IMR-90 (cell line): ENCODE measurements around the gene WWC1. TPM values are rescaled to one million over a fixed set of nuclear protein-coding genes. Genes with fewer than 3 reads are reported as not detected.

Source experiments
- ATAC-seq: fragments of 200-7000 bp; cut with Tn5 transposase; 2 replicates; pipeline ENCODE4 v1.9.1; 2020; ENCODE audit warnings: low read depth, mild to moderate bottlenecking, moderate library complexity
- BruUV-seq: library from RNA; stranded (reverse); fragments of 400-500 nt; replicated peaks from 2 replicates; lab custom pipeline; 2021; lab: Mats Ljungman, UMichigan
- CTCF ChIA-PET: fragments of 300-600 bp; formaldehyde crosslinking; extraction: SDS; loops from one replicate; lab custom pipeline; 2021; ENCODE audit warnings: antibody characterized with exemption; lab: Yijun Ruan, JAX
- POLR2A ChIA-PET: fragments of 300-600 bp; sonication (Branson Sonifier 250); formaldehyde crosslinking; loops from one replicate; lab custom pipeline; 2022; ENCODE audit warnings: antibody characterized with exemption; ENCODE audit not compliant: unreplicated experiment; lab: Charles Lee
- DNase-seq: peaks from one replicate; pipeline ENCODE4 v3.0.0; 2013
- H2AFZ ChIP-seq: replicated peaks from 2 replicates; pipeline ENCODE3; 2013; ENCODE audit warnings: low read length, mild to moderate bottlenecking; ENCODE audit not compliant: poor library complexity
- H2AK5ac ChIP-seq: 2 replicates; pipeline ENCODE4 v1.6.1; 2013; ENCODE audit warnings: low read depth, low read length, inconsistent platforms
- H2AK9ac ChIP-seq: replicated peaks from 2 replicates; pipeline ENCODE3; 2013; ENCODE audit warnings: mild to moderate bottlenecking, low read depth, low read length, moderate library complexity; ENCODE audit not compliant: poor library complexity
- H2BK120ac ChIP-seq: 2 replicates; pipeline ENCODE4 v1.6.1; 2013; ENCODE audit warnings: low read depth, low read length, inconsistent platforms
- H2BK15ac ChIP-seq: 3 replicates; pipeline ENCODE4 v1.6.1; 2013; ENCODE audit warnings: low read depth, low read length, inconsistent platforms
- H2BK20ac ChIP-seq: 2 replicates; pipeline ENCODE4 v1.6.1; 2013; ENCODE audit warnings: low read depth, mild to moderate bottlenecking, inconsistent platforms, low read length, moderate library complexity
- H2BK5ac ChIP-seq: 2 replicates; pipeline ENCODE4 v1.6.1; 2013; ENCODE audit warnings: mild to moderate bottlenecking, low read depth, low read length, inconsistent platforms; ENCODE audit not compliant: poor library complexity, severe bottlenecking
- H3K14ac ChIP-seq: replicated peaks from 2 replicates; pipeline ENCODE4 v1.6.1; 2013; ENCODE audit warnings: low read depth, low read length, inconsistent platforms
- H3K18ac ChIP-seq: 2 replicates; pipeline ENCODE4 v1.6.1; 2013; ENCODE audit warnings: low read depth, low read length, control low read depth
- H3K23ac ChIP-seq: 2 replicates; pipeline ENCODE4 v1.6.1; 2013; ENCODE audit warnings: low read depth, low read length, inconsistent platforms
- H3K27ac ChIP-seq: 2 replicates; pipeline ENCODE4 v1.5.1; 2013; ENCODE audit warnings: mild to moderate bottlenecking, control low read depth, low read length; ENCODE audit not compliant: insufficient read depth
- H3K27me3 ChIP-seq: 2 replicates; pipeline ENCODE4 v1.6.1; 2013; ENCODE audit warnings: low read length; ENCODE audit not compliant: control insufficient read depth, insufficient read depth
- H3K36me3 ChIP-seq: 2 replicates; pipeline ENCODE4 v1.6.1; 2013; ENCODE audit warnings: low read length, mixed read lengths; ENCODE audit not compliant: control insufficient read depth, insufficient read depth
- H3K4ac ChIP-seq: 2 replicates; pipeline ENCODE4 v1.6.1; 2013; ENCODE audit warnings: low read depth, low read length, inconsistent platforms
- H3K4me1 ChIP-seq: 2 replicates; pipeline ENCODE4 v1.6.1; 2013; ENCODE audit warnings: low read length, mixed read lengths; ENCODE audit not compliant: control insufficient read depth, insufficient read depth
- H3K4me2 ChIP-seq: 2 replicates; pipeline ENCODE4 v1.6.1; 2013; ENCODE audit warnings: low read depth, mild to moderate bottlenecking, control low read depth, low read length, moderate library complexity
- H3K4me3 ChIP-seq: 2 replicates; pipeline ENCODE4 v1.5.1; 2013; ENCODE audit warnings: low read depth, mild to moderate bottlenecking, control low read depth, low read length, moderate library complexity; ENCODE audit not compliant: insufficient read depth
- H3K56ac ChIP-seq: 2 replicates; pipeline ENCODE4 v1.6.1; 2013; ENCODE audit warnings: low read length, inconsistent platforms; ENCODE audit not compliant: insufficient read depth; ENCODE audit errors: extremely low read depth
- H3K79me1 ChIP-seq, 2 experiments: 2 replicates each; pipeline ENCODE4 v1.6.1; 2013; ENCODE audit warnings: low read length in 2 of 2, inconsistent platforms in 1 of 2, low read depth in 1 of 2
- H3K9ac ChIP-seq: 2 replicates; pipeline ENCODE4 v1.6.1; 2013; ENCODE audit warnings: low read depth, low read length, control low read depth
- H3K9me1 ChIP-seq: 2 replicates; pipeline ENCODE4 v1.6.1; 2013; ENCODE audit warnings: low read length, inconsistent platforms; ENCODE audit not compliant: insufficient read depth
- H3K9me3 ChIP-seq: 2 replicates; pipeline ENCODE4 v1.6.1; 2013; ENCODE audit warnings: low read length; ENCODE audit not compliant: control insufficient read depth, insufficient read depth
- H4K20me1 ChIP-seq: 2 replicates; pipeline ENCODE4 v1.6.1; 2013; ENCODE audit warnings: low read length, inconsistent platforms; ENCODE audit not compliant: insufficient read depth
- H4K5ac ChIP-seq: 2 replicates; pipeline ENCODE4 v1.6.1; 2013; ENCODE audit warnings: mild to moderate bottlenecking, low read depth, low read length, control low read depth
- H4K8ac ChIP-seq, 2 experiments: 2 replicates each; pipeline ENCODE4 v1.6.1; 2013; ENCODE audit warnings: low read depth in 2 of 2, low read length in 2 of 2, control low read depth in 1 of 2, inconsistent platforms in 1 of 2
- H4K91ac ChIP-seq: 2 replicates; pipeline ENCODE4 v1.6.1; 2013; ENCODE audit warnings: low read depth, low read length, inconsistent platforms; ENCODE audit not compliant: insufficient read depth
- CHD1 ChIP-seq: IDR thresholded peaks from 2 replicates; pipeline ENCODE4 v1.6.1; 2012; ENCODE audit warnings: low read depth, low read length, improper control_type of control experiment
- CTCF ChIP-seq: conservative IDR thresholded peaks from 2 replicates; pipeline ENCODE4 v1.5.1; 2012; ENCODE audit warnings: mild to moderate bottlenecking, low read depth, low read length, improper control_type of control experiment
- ELK1 ChIP-seq: fragments of 150-350 bp; IDR thresholded peaks from 2 replicates; pipeline ENCODE4 v1.6.1; 2016; ENCODE audit warnings: low read depth, mild to moderate bottlenecking, low read length, moderate library complexity, borderline replicate concordance
- FOS ChIP-seq: fragments of 150-350 bp; IDR thresholded peaks from 2 replicates; pipeline ENCODE4 v1.6.1; 2016; ENCODE audit warnings: low read depth, low read length
- MXI1 ChIP-seq: IDR thresholded peaks from 2 replicates; pipeline ENCODE4 v1.6.1; 2012; ENCODE audit warnings: low read depth, mild to moderate bottlenecking, low read length, moderate library complexity, borderline replicate concordance
- NFE2L2 ChIP-seq: fragments of 150-350 bp; IDR thresholded peaks from 2 replicates; pipeline ENCODE4 v1.6.1; 2016; ENCODE audit warnings: low read depth, mild to moderate bottlenecking, low read length
- POLR2A ChIP-seq: IDR thresholded peaks from 2 replicates; pipeline ENCODE4 v1.6.1; 2012; ENCODE audit warnings: mild to moderate bottlenecking, low read depth, low read length
- RAD21 ChIP-seq: IDR thresholded peaks from 2 replicates; pipeline ENCODE4 v1.6.1; 2012; ENCODE audit warnings: low read length, improper control_type of control experiment
- RFX5 ChIP-seq: IDR thresholded peaks from 2 replicates; pipeline ENCODE4 v1.8.0; 2012; ENCODE audit warnings: low read depth, mild to moderate bottlenecking, low read length, moderate library complexity
- WGBS, 2 experiments: methylation state at CpG; one replicate each; pipeline versions ENCODE4 v1.1.5 to v1.1.7; 2013; ENCODE audit warnings: missing lambda C conversion rate in 2 of 2; ENCODE audit not compliant: insufficient read length in 1 of 2; ENCODE audit errors: extremely low coverage in 2 of 2; 5-methylcytosine and 5-hydroxymethylcytosine counted together
- dilution Hi-C: fragments of 300-500 bp; cut with HindIII; formaldehyde crosslinking; loops from one replicate; pipeline ENCODE4 v1.14.3; 2018; ENCODE audit warnings: low sequenced_read_pairs; ENCODE audit not compliant: unreplicated experiment
- in situ Hi-C: fragments of 300-500 bp; cut with MboI; formaldehyde crosslinking; loops from 3 replicates; pipeline ENCODE4 v1.14.3; 2019; ENCODE audit warnings: low sequenced_read_pairs, inconsistent platforms, mixed read lengths
- intact Hi-C: fragments of 100-400 bp; cut with micrococcal nuclease; formaldehyde crosslinking; loops from 2 replicates; pipeline ENCODE4 v1.10.0; 2022
- polyA plus RNA-seq, 3 experiments: library from polyadenylated mRNA; depleted of rRNA; stranded (reverse); fragments of >200 nt; gene quantifications; 2 replicates each; pipeline ENCODE4 v1.2.3, GENCODE V29; 2012; ENCODE audit warnings: low replicate concordance in 1 of 3
- total RNA-seq: library from RNA; depleted of rRNA; stranded (reverse); fragments of >200 nt; gene quantifications from 2 replicates; pipeline ENCODE4 v1.2.3, GENCODE V29; 2012

WWC1 gene
- total and polyA plus RNA-seq, 2 of the 4 experiments (the other 2 are of a cell fraction), result 9.1 to 10.3 TPM

GRCh38 chr5:168329302-168329701 is 37.9 kb downstream of the WWC1 start:
- H3K36me3 ChIP-seq, result no peaks in the 10 kb centered on the region
- no peak overlapping the region for H2AFZ ChIP-seq
- H3K27me3 ChIP-seq, result no peaks in the 10 kb centered on the region
- H4K5ac ChIP-seq, result no peak overlapping the region
- dilution Hi-C loops (no loop called here), intact Hi-C loops (no loop called here), in situ Hi-C loops (no loop called here)
- H2AK9ac ChIP-seq, result no peak overlapping the region
- H3K4me3 ChIP-seq, result no peak overlapping the region
- BruUV-seq, result no TSS peak
- ChIA-PET CTCF (interaction anchor here (0.5 to 0.9 kb wide), 2 partner anchors 34 to 134 kb away, joined by 3 to 4 read pairs; no protein-coding TSS in a partner anchor), POLR2A (no interaction called here)
- DNase-seq (peak; percentile 35), ATAC-seq (peak; percentile 46)
- TF ChIP-seq CHD1 (no peak), NFE2L2 (no peak), RFX5 (no peak), CTCF (no peak), ELK1 (no peak), RAD21 (no peak), MXI1 (no peak), FOS (no peak), POLR2A (no peak)
- H3K56ac ChIP-seq, result no peak overlapping the region; the same call in 1 of the 2 replicates
- 0 out of 3 replicates have a peak overlapping the region, but pooled peaks have one; percentile 36 for H2BK15ac ChIP-seq
- H3K9me3 ChIP-seq, result no peaks in the 10 kb centered on the region
- no peak overlapping the region for H3K14ac ChIP-seq
- H2BK20ac ChIP-seq, result peak overlapping the region; percentile 70
- H4K20me1 ChIP-seq, result no peaks in the 10 kb centered on the region
- peak overlapping the region; percentile 42 for H2BK120ac ChIP-seq
- H3K9ac ChIP-seq, result no peak overlapping the region
- H3K4me2 ChIP-seq, result peak overlapping the region; percentile 63
- peak overlapping the region; percentile 62; the same call in 1 of the 2 replicates for H3K4ac ChIP-seq
- H2BK5ac ChIP-seq, result peak overlapping the region; percentile 34
- H3K9me1 ChIP-seq, result peaks cover 14% of the 10 kb centered on the region
- peaks cover 29% of the 10 kb centered on the region for H3K4me1 ChIP-seq
- no peak overlapping the region; the same call in 1 of the 2 replicates for H2AK5ac ChIP-seq
- no peak overlapping the region for H3K23ac ChIP-seq
- H3K79me1 ChIP-seq, result peaks cover 14 to 28% of the 10 kb centered on the region in 2 experiments
- H4K8ac ChIP-seq, result peak overlapping the region; percentile 57 to 59; a peak in 2 of 4 replicates
- 7% methylated on average over 2 of the region's 4 CpGs; no CpG with 5 or more reads in 1 of the 2 experiments for WGBS, 2 experiments
- H3K27ac ChIP-seq, result peak overlapping the region; percentile 31; the same call in 1 of the 2 replicates
- peak overlapping the region; percentile 26; the same call in 1 of the 2 replicates for H4K91ac ChIP-seq
- peak overlapping the region; percentile 36 for H3K18ac ChIP-seq
